HepG2 (cell line): Measurements from ENCODE around the gene CADM2. TPM values are rescaled to one million over a fixed set of nuclear protein-coding genes. Genes with fewer than 3 reads are reported as not detected.

Experiments used
- ATAC-seq: fragments of 200-7000 bp; cut with Tn5 transposase; 3 replicates; pipeline ENCODE4 v1.9.1; 2020; ENCODE audit warnings: mild to moderate bottlenecking, moderate library complexity
- BruUV-seq: library from RNA; stranded (reverse); fragments of 400-500 nt; replicated peaks from 2 replicates; lab custom pipeline; 2021; lab: Mats Ljungman, UMichigan
- CTCF ChIA-PET: fragments of 300-600 bp; formaldehyde crosslinking; extraction: SDS; loops from one replicate; lab custom pipeline; 2021; ENCODE audit warnings: low total read pairs, inconsistent platforms, low intra/inter-chr PET ratio; lab: Yijun Ruan, JAX
- POLR2A ChIA-PET: fragments of 350-600 bp; sonication (Branson Sonifier 250); formaldehyde crosslinking; loops from one replicate; lab custom pipeline; 2020; ENCODE audit warnings: antibody characterized with exemption, inconsistent platforms; lab: Yijun Ruan, JAX
- DNase-seq: peaks from one replicate; pipeline ENCODE4 v3.0.0-alpha.2; 2015; ENCODE audit warnings: low spot score
- FAIRE-seq: peaks from 3 replicates; lab custom pipeline; 2011; peaks lifted over from hg19 to GRCh38; lab: Jason Lieb, UNC
- H2AFZ ChIP-seq: one replicate; pipeline ENCODE4 v1.6.1; 2011; ENCODE audit warnings: low read length, inconsistent platforms
- H3K27ac ChIP-seq: fragments of 300-600 bp; 3 replicates; pipeline ENCODE4 v1.8.0; 2011; ENCODE audit warnings: mixed run types, mild to moderate bottlenecking, mixed read lengths, low read length, inconsistent platforms; ENCODE audit not compliant: insufficient read depth; ENCODE audit errors: extremely low read length
- H3K27me3 ChIP-seq, 2 experiments: fragments of 200-600 bp in 1 of 2; 2 replicates in 1 of 2; 3 replicates in 1 of 2; pipeline versions ENCODE4 v1.6.0 to v1.8.0; 2011; ENCODE audit warnings: low read length in 2 of 2, mild to moderate bottlenecking in 2 of 2, moderate library complexity in 2 of 2, inconsistent platforms in 1 of 2; ENCODE audit not compliant: insufficient read depth in 2 of 2, control insufficient read depth in 1 of 2
- H3K36me3 ChIP-seq, 2 experiments: fragments of 200-600 bp in 1 of 2; replicated peaks in 1 of 2; 2 replicates in 1 of 2; 3 replicates in 1 of 2; pipeline versions ENCODE4 v1.5.1 to v1.8.0; 2011; ENCODE audit warnings: low read length in 2 of 2, inconsistent platforms in 1 of 2; ENCODE audit not compliant: insufficient read depth in 2 of 2, control insufficient read depth in 1 of 2
- H3K4me1 ChIP-seq: 2 replicates; pipeline ENCODE4 v1.5.1; 2012; ENCODE audit warnings: low read length, inconsistent platforms; ENCODE audit not compliant: insufficient read depth
- H3K4me2 ChIP-seq: 2 replicates; pipeline ENCODE4 v1.6.0; 2011; ENCODE audit warnings: low read depth, low read length, inconsistent platforms
- H3K4me3 ChIP-seq, 3 experiments: fragments of 200-600 bp in 1 of 3; sonication (generic), shearing (Covaris generic) in 1 of 3; replicated peaks in 1 of 3; 2 replicates each; pipeline ENCODE4 v1.5.1; 2011 to 2016; ENCODE audit warnings: low read length in 3 of 3, inconsistent platforms in 2 of 3, low read depth in 2 of 3, mild to moderate bottlenecking in 2 of 3, control low read depth in 1 of 3, mixed read lengths in 1 of 3; ENCODE audit not compliant: insufficient read depth in 1 of 3
- H3K79me2 ChIP-seq: one replicate; pipeline ENCODE4 v1.6.1; 2011; ENCODE audit warnings: low read length, inconsistent platforms; ENCODE audit not compliant: insufficient read depth
- H3K9ac ChIP-seq: 2 replicates; pipeline ENCODE4 v1.6.0; 2011; ENCODE audit warnings: mild to moderate bottlenecking, low read depth, low read length, inconsistent platforms; ENCODE audit not compliant: insufficient read depth
- H3K9me3 ChIP-seq: 2 replicates; pipeline ENCODE4 v1.5.1; 2012; ENCODE audit warnings: mild to moderate bottlenecking, low read length
- H4K20me1 ChIP-seq: 2 replicates; pipeline ENCODE4 v1.6.0; 2011; ENCODE audit warnings: inconsistent platforms, mild to moderate bottlenecking, low read length, moderate library complexity; ENCODE audit not compliant: insufficient read depth
- ARNT ChIP-seq: fragments of 450-650 bp; IDR thresholded peaks from 2 replicates; pipeline ENCODE4 v1.6.1; 2017
- JUN ChIP-seq: sonication (generic); formaldehyde crosslinking; IDR thresholded peaks from 2 replicates; pipeline ENCODE4 v1.4.0; 2020; ENCODE audit warnings: mild to moderate bottlenecking, missing genetic modification reagents
- ZNF569 ChIP-seq: sonication (generic); formaldehyde crosslinking; IDR thresholded peaks from 2 replicates; pipeline ENCODE4 v1.5.0; 2020; ENCODE audit warnings: mild to moderate bottlenecking, missing genetic modification reagents, moderate library complexity, borderline replicate concordance
- WGBS: methylation state at CpG from one replicate; pipeline ENCODE4 v1.1.6; 2017; ENCODE audit warnings: low lambda C conversion rate; 5-methylcytosine and 5-hydroxymethylcytosine counted together
- in situ Hi-C: cut with HindIII; loops from 2 replicates; pipeline ENCODE4 v1.10.0; 2017; ENCODE audit warnings: low pct_unique_long_range_greater_than_20kb; ENCODE audit not compliant: extremely low pct_ligation_motif_present
- intact Hi-C: fragments of 100-400 bp; cut with micrococcal nuclease; formaldehyde crosslinking; loops from one replicate; pipeline ENCODE4 v1.10.0; 2022; ENCODE audit not compliant: unreplicated experiment
- polyA plus RNA-seq, 8 experiments: library from polyadenylated mRNA; depleted of rRNA in 3 of 8; stranded (reverse) in 7 of 8; unstranded in 1 of 8; fragments of >200 nt; fragmentation: Illumina TruSeq in 4 of 8; extraction: Trizol in 4 of 8; gene quantifications; 2 replicates each; pipeline versions ENCODE4 v1.2.1 to v1.2.3, GENCODE V29; 2011 to 2016; ENCODE audit warnings: low read depth in 4 of 8, missing spikeins in 1 of 8, mixed read lengths in 1 of 8; ENCODE audit not compliant: insufficient read depth in 1 of 8
- total RNA-seq, 5 experiments: library from RNA; depleted of rRNA; stranded (reverse); fragments of >200 nt; fragmentation: Illumina TruSeq; extraction: Trizol; gene quantifications; 2 replicates each; pipeline ENCODE4 v1.2.3, GENCODE V29; 2016; ENCODE audit warnings: low read depth in 1 of 5
- TF ChIP-seq, protein P1 (sequence below), 2 experiments: fragments of 450-650 bp in 1 of 2; sonication (generic) in 1 of 2; formaldehyde crosslinking; IDR thresholded peaks; 2 replicates each; pipeline versions ENCODE4 v1.5.0 to v1.8.0; 2020 to 2022; ENCODE audit warnings: mild to moderate bottlenecking in 1 of 2, missing genetic modification reagents in 1 of 2
- TF ChIP-seq, protein P2 (sequence below): sonication (generic); formaldehyde crosslinking; IDR thresholded peaks from 2 replicates; pipeline ENCODE4 v1.8.0; 2022; ENCODE audit warnings: mild to moderate bottlenecking, missing genetic modification reagents, borderline replicate concordance
- TF ChIP-seq, protein P3 (sequence below): sonication (generic); formaldehyde crosslinking; IDR thresholded peaks from 2 replicates; pipeline ENCODE4 v1.4.0; 2020; ENCODE audit warnings: missing genetic modification reagents
- TF ChIP-seq, protein P4 (sequence below): sonication (generic); formaldehyde crosslinking; IDR thresholded peaks from 2 replicates; pipeline ENCODE4 v1.8.1; 2023; ENCODE audit warnings: mild to moderate bottlenecking, missing genetic modification reagents, borderline replicate concordance
- TF ChIP-seq, protein P5 (sequence below): IDR thresholded peaks from 2 replicates; pipeline ENCODE4 v1.6.1; 2016; ENCODE audit warnings: low read depth, borderline replicate concordance

Gene CADM2
- total and polyA plus RNA-seq, 2 of the 13 experiments (the other 11 are each of a cell fraction or from before 2014, with no cell fraction given): not detected

DNA sequence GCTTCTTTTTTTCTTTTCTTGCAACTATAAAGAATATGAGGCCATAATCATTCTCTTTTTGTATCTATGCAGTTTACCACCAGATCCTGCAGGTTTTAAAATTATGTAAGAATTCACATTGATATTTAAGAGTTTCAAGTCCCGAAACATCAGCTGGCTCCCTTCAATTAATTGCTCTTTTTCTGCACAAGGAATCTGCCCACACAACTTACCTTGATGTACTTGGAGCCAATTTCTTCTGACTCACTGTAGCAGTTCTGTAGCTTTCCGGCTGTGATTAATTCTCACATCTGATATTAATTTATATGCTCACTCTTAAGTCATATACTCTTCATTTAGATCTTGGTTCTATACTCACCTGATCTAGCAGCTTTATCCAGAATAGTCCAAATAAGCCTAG is 781.8 kb downstream of the CADM2 start:
- intact Hi-C loops: no loop called here

DNA sequence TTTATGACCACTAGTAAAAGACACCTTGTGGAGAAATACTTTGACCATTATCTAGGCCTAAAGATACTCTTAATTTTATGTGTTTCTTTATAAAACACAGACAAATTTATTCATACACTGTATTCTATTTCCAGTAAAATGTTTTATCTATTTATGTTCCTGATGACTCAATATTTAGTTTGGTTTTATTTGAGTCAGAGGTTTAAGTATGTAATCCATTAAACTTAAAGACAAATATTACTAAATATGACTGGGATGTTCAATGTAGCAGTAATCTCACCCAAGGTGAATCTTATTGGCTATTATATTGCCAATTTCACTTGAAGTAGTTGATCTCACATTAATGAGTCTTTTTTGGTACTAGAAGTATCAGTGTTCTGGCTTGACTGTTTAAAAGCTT is 799.7 kb downstream of the CADM2 start:
- CTCF ChIA-PET: no interaction called here
- Histone ChIP-seq H3K4me1 (no peaks in the 10 kb centered on the region), H3K79me2 (no peaks in the 10 kb centered on the region), H3K27ac (no peak overlapping the region), H3K4me2 (no peak overlapping the region), H3K27me3 (peaks cover 0 to under 1% of the 10 kb centered on the region in 2 experiments; a peak in 1 of 5 replicates), H3K4me3 (no peak overlapping the region)
- BruUV-seq: no TSS peak
- FAIRE-seq (no peak), ATAC-seq (no peak)
- POLR2A ChIA-PET: no interaction called here
- no peak for TF ChIP-seq ZNF569 (CRISPR knock-in tag)
- TF ChIP-seq, protein P1, sequence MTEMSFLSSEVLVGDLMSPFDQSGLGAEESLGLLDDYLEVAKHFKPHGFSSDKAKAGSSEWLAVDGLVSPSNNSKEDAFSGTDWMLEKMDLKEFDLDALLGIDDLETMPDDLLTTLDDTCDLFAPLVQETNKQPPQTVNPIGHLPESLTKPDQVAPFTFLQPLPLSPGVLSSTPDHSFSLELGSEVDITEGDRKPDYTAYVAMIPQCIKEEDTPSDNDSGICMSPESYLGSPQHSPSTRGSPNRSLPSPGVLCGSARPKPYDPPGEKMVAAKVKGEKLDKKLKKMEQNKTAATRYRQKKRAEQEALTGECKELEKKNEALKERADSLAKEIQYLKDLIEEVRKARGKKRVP (CRISPR knock-in tag; IDR thresholded peaks at IDR 0.05): no peak
- TF ChIP-seq, protein P2, sequence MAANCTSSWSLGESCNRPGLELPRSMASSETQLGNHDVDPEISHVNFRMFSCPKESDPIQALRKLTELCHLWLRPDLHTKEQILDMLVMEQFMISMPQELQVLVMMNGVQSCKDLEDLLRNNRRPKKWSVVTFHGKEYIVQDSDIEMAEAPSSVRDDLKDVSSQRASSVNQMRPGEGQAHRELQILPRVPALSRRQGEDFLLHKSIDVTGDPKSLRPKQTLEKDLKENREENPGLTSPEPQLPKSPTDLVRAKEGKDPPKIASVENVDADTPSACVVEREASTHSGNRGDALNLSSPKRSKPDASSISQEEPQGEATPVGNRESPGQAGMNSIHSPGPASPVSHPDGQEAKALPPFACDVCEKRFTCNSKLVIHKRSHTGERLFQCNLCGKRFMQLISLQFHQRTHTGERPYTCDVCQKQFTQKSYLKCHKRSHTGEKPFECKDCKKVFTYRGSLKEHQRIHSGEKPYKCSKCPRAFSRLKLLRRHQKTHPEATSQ: no peak
- TF ChIP-seq, protein P3, sequence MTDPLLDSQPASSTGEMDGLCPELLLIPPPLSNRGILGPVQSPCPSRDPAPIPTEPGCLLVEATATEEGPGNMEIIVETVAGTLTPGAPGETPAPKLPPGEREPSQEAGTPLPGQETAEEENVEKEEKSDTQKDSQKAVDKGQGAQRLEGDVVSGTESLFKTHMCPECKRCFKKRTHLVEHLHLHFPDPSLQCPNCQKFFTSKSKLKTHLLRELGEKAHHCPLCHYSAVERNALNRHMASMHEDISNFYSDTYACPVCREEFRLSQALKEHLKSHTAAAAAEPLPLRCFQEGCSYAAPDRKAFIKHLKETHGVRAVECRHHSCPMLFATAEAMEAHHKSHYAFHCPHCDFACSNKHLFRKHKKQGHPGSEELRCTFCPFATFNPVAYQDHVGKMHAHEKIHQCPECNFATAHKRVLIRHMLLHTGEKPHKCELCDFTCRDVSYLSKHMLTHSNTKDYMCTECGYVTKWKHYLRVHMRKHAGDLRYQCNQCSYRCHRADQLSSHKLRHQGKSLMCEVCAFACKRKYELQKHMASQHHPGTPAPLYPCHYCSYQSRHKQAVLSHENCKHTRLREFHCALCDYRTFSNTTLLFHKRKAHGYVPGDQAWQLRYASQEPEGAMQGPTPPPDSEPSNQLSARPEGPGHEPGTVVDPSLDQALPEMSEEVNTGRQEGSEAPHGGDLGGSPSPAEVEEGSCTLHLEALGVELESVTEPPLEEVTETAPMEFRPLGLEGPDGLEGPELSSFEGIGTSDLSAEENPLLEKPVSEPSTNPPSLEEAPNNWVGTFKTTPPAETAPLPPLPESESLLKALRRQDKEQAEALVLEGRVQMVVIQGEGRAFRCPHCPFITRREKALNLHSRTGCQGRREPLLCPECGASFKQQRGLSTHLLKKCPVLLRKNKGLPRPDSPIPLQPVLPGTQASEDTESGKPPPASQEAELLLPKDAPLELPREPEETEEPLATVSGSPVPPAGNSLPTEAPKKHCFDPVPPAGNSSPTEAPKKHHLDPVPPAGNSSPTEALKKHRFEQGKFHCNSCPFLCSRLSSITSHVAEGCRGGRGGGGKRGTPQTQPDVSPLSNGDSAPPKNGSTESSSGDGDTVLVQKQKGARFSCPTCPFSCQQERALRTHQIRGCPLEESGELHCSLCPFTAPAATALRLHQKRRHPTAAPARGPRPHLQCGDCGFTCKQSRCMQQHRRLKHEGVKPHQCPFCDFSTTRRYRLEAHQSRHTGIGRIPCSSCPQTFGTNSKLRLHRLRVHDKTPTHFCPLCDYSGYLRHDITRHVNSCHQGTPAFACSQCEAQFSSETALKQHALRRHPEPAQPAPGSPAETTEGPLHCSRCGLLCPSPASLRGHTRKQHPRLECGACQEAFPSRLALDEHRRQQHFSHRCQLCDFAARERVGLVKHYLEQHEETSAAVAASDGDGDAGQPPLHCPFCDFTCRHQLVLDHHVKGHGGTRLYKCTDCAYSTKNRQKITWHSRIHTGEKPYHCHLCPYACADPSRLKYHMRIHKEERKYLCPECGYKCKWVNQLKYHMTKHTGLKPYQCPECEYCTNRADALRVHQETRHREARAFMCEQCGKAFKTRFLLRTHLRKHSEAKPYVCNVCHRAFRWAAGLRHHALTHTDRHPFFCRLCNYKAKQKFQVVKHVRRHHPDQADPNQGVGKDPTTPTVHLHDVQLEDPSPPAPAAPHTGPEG (CRISPR knock-in tag): no peak
- TF ChIP-seq ARNT: no peak
- TF ChIP-seq, all 625 proteins: peak for 0
- intact Hi-C loops (no loop called here), in situ Hi-C loops (no loop called here)
- no peaks in the 10 kb centered on the region for H4K20me1 ChIP-seq
- no peak overlapping the region for H2AFZ ChIP-seq
- DNase-seq: no peak
- H3K36me3 ChIP-seq: no peaks in the 10 kb centered on the region
- H3K9me3 ChIP-seq: no peaks in the 10 kb centered on the region
- no peak overlapping the region for H3K9ac ChIP-seq

More for the DNA sequence above, 781.8 kb downstream of the CADM2 start:
- 21% methylated on average over 2 of the region's 2 CpGs for WGBS
- CTCF ChIA-PET: no interaction called here
- Histone ChIP-seq H3K4me3 (no peak overlapping the region), H3K9me3 (no peaks in the 10 kb centered on the region), H4K20me1 (no peaks in the 10 kb centered on the region), H3K36me3 (no peaks in the 10 kb centered on the region), H2AFZ (no peak overlapping the region), H3K27ac (no peak overlapping the region), H3K27me3 (no peaks in the 10 kb centered on the region), H3K9ac (no peak overlapping the region), H3K79me2 (no peaks in the 10 kb centered on the region), H3K4me2 (no peak overlapping the region), H3K4me1 (no peaks in the 10 kb centered on the region)
- DNase-seq (no peak), ATAC-seq (no peak), FAIRE-seq (no peak)
- in situ Hi-C loops: no loop called here
- POLR2A ChIA-PET: no interaction called here
- TF ChIP-seq, protein P4, sequence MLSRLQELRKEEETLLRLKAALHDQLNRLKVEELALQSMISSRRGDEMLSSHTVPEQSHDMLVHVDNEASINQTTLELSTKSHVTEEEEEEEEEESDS: no peak
- TF ChIP-seq, protein P5, sequence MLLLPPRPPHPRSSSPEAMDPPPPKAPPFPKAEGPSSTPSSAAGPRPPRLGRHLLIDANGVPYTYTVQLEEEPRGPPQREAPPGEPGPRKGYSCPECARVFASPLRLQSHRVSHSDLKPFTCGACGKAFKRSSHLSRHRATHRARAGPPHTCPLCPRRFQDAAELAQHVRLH (CRISPR knock-in tag): no peak
- no peak for TF ChIP-seq JUN (CRISPR knock-in tag)
- no TSS peak for BruUV-seq
